WTC11 (cell line): ENCODE data around the gene SSB.
"Not testable (repeated sequence)": the region's sequence is repeated elsewhere in the genome, so short reads cannot be mapped to it uniquely, and the experiment has no call there.

Experiments used
- CTCF ChIP-seq: fragments of 200-600 bp; IDR thresholded peaks from 2 replicates; pipeline ENCODE4 v1.8.0; 2022; ENCODE audit warnings: antibody characterized with exemption
- MAX ChIP-seq: sonication (generic); formaldehyde crosslinking; IDR thresholded peaks from 2 replicates; pipeline ENCODE4 v1.8.0; 2022; ENCODE audit warnings: mild to moderate bottlenecking, missing genetic modification reagents
- NR1H2 ChIP-seq: sonication (generic); formaldehyde crosslinking; IDR thresholded peaks from 2 replicates; pipeline ENCODE4 v1.9.0; 2021; ENCODE audit warnings: mild to moderate bottlenecking, moderate library complexity, missing genetic modification reagents
- TEAD1 ChIP-seq: sonication (generic); formaldehyde crosslinking; IDR thresholded peaks from 2 replicates; pipeline ENCODE4 v1.8.0; 2022; ENCODE audit warnings: mild to moderate bottlenecking, missing genetic modification reagents
- TF ChIP-seq, protein P1 (sequence below): fragments of 250-450 bp; sonication (Bioruptor Pico); conservative IDR thresholded peaks from 2 replicates; pipeline ENCODE4 v1.9.0; 2021; ENCODE audit warnings: mild to moderate bottlenecking

- not testable (repeated sequence) for TF ChIP-seq CTCF; TEAD1 (CRISPR knock-in tag); NR1H2 (CRISPR knock-in tag); MAX (CRISPR knock-in tag)
- TF ChIP-seq, protein P1, sequence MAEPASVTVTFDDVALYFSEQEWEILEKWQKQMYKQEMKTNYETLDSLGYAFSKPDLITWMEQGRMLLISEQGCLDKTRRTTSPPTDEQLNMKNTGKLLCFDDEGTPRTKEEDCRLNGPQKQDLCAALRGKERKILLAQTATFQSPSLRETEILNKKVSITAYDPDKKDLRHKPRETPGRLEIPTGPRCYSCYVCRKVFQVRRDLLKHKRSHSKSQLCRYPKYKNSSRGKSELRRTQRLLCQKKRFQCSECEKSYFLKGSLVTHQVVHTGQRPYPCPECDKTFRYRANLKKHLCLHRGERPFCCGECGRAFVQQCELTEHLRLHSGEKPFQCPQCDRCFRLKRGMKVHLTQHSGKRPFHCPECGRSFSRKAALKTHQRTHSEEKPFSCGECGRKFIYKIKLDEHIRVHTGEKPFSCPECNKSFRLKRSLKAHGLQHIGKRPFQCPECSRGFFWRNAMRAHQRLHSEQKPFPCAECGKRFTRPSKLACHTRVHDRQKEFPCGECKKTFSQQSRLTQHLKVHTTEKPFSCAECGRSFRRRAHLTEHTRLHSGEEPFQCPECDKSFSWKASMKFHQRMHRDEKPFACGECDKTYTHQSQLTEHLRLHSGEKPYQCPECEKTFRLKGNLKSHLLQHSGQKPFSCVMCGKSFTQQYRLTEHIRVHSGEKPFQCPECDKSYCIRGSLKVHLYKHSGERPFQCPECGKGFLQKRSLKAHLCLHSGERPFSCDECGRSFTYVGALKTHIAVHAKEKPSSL (CRISPR knock-in tag), result not testable (repeated sequence)
Observed at GRCh38 chr2:169855281-169856258, 56.9 kb downstream of the SSB start.
